ENCODE measurements around the gene PLEKHG3. TPM values are rescaled to one million over a fixed set of nuclear protein-coding genes. Genes with fewer than 3 reads are reported as not detected.

The PLEKHG3 gene
- polyA plus RNA-seq, 1 donor (not counting 4 experiments of a cell fraction or from before 2014, with no cell fraction given), result 71.0 TPM

- DNase-seq (ENCODE audit: low read depth, low spot score) (no peak), FAIRE-seq (no peak)
- no peaks in the 10 kb centered on the region for H4K20me1 ChIP-seq (ENCODE audit: control insufficient read depth, extremely low read depth, insufficient read depth, low read length)
- H3K4me3 ChIP-seq (ENCODE audit: control insufficient read depth in 2 of 3, extremely low read depth in 1 of 3, insufficient read depth in 2 of 3, low read depth in 1 of 3, low read length in 3 of 3), result no peak overlapping the region
- H3K9me1 ChIP-seq (ENCODE audit: control insufficient read depth, extremely low read depth, insufficient read depth, low read length), result no peaks in the 10 kb centered on the region
- H3K36me3 ChIP-seq (ENCODE audit: control insufficient read depth in 2 of 2, extremely low read depth in 1 of 2, insufficient read depth in 2 of 2, low read length in 2 of 2), result no peaks in the 10 kb centered on the region
- no peaks in the 10 kb centered on the region for H3K79me2 ChIP-seq (ENCODE audit: control insufficient read depth, insufficient read depth, low read length)
- H3K4me1 ChIP-seq (ENCODE audit: control insufficient read depth, extremely low read depth, insufficient read depth, low read length), result peaks cover 53% of the 10 kb centered on the region
- no peak overlapping the region for H3K4me2 ChIP-seq (ENCODE audit: control insufficient read depth, extremely low read depth, insufficient read depth, low read depth, low read length)
- no peaks in the 10 kb centered on the region for H3K27me3 ChIP-seq (ENCODE audit: control insufficient read depth, extremely low read depth, insufficient read depth, low read length)
- H3K9ac ChIP-seq (ENCODE audit: control insufficient read depth, extremely low read depth, insufficient read depth, low read length), result no peak overlapping the region
- dilution Hi-C loops (cut with MboI; ENCODE audit: extremely low pct_ligation_motif_present, low sequenced_read_pairs), result no loop called here
- TF ChIP-seq CTCF (optimal IDR thresholded peaks at IDR 0.05 in 1 of 3, IDR thresholded peaks at IDR 0.05 in 1 of 3, conservative IDR thresholded peaks at IDR 0.05 in 1 of 3; ENCODE audit: extremely low read depth in 1 of 3, insufficient read depth in 2 of 3, low read length in 3 of 3) (peak in 2 of 3 experiments; percentile 76 to 94), EZH2 (IDR thresholded peaks at IDR 0.05; ENCODE audit: low read length) (no peak)
- no peaks in the 10 kb centered on the region for H3K9me3 ChIP-seq (ENCODE audit: control insufficient read depth, low read depth, low read length)
- H2AFZ ChIP-seq (ENCODE audit: control insufficient read depth, low read length), result no peak overlapping the region
- no peak overlapping the region for H3K27ac ChIP-seq (ENCODE audit: control insufficient read depth, insufficient read depth, low read length)
Observed at GRCh38 chr14:64764641-64765520, 60.7 kb downstream of the PLEKHG3 start.

- Histone ChIP-seq H3K27ac (ENCODE audit: control insufficient read depth, insufficient read depth, low read length) (no peak overlapping the region), H3K4me2 (ENCODE audit: control insufficient read depth, extremely low read depth, insufficient read depth, low read depth, low read length) (no peak overlapping the region), H3K4me3 (ENCODE audit: control insufficient read depth in 2 of 3, extremely low read depth in 1 of 3, insufficient read depth in 2 of 3, low read depth in 1 of 3, low read length in 3 of 3) (no peak overlapping the region), H3K9me3 (ENCODE audit: control insufficient read depth, low read depth, low read length) (no peaks in the 10 kb centered on the region), H3K9ac (ENCODE audit: control insufficient read depth, extremely low read depth, insufficient read depth, low read length) (no peak overlapping the region), H3K27me3 (ENCODE audit: control insufficient read depth, extremely low read depth, insufficient read depth, low read length) (peaks cover 3% of the 10 kb centered on the region), H3K4me1 (ENCODE audit: control insufficient read depth, extremely low read depth, insufficient read depth, low read length) (peaks cover 46% of the 10 kb centered on the region), H3K9me1 (ENCODE audit: control insufficient read depth, extremely low read depth, insufficient read depth, low read length) (no peaks in the 10 kb centered on the region), H3K36me3 (ENCODE audit: control insufficient read depth in 2 of 2, extremely low read depth in 1 of 2, insufficient read depth in 2 of 2, low read length in 2 of 2) (no peaks in the 10 kb centered on the region), H4K20me1 (ENCODE audit: control insufficient read depth, extremely low read depth, insufficient read depth, low read length) (no peaks in the 10 kb centered on the region), H2AFZ (ENCODE audit: control insufficient read depth, low read length) (no peak overlapping the region), H3K79me2 (ENCODE audit: control insufficient read depth, insufficient read depth, low read length) (no peaks in the 10 kb centered on the region)
- DNase-seq (ENCODE audit: low read depth, low spot score), result no peak
- no peak for FAIRE-seq
- dilution Hi-C loops (cut with MboI; ENCODE audit: extremely low pct_ligation_motif_present, low sequenced_read_pairs), result no loop called here
- TF ChIP-seq EZH2 (IDR thresholded peaks at IDR 0.05; ENCODE audit: low read length) (no peak), CTCF (optimal IDR thresholded peaks at IDR 0.05 in 1 of 3, IDR thresholded peaks at IDR 0.05 in 1 of 3, conservative IDR thresholded peaks at IDR 0.05 in 1 of 3; ENCODE audit: extremely low read depth in 1 of 3, insufficient read depth in 2 of 3, low read length in 3 of 3) (no peak)
Observed at GRCh38 chr14:64765740-64766302, 61.6 kb downstream of the PLEKHG3 start.

Measured in keratinocyte (primary cell).